ENCODE results near the gene EYS. TPM values are rescaled to one million over a fixed set of nuclear protein-coding genes. Genes with fewer than 3 reads are reported as not detected.

The EYS gene
- total RNA-seq, 2 donors from 2014 or later = 0.18 to 3.5 TPM

- DNase-seq (ENCODE audit: low spot score) = no peak
- Histone ChIP-seq H3K27ac (no peak overlapping the region), H3K36me3 (no peaks in the 10 kb centered on the region), H3K4me3 (no peak overlapping the region), H3K4me1 (replicated peaks) (no peaks in the 10 kb centered on the region), H3K9me3 (no peaks in the 10 kb centered on the region), H3K27me3 (replicated peaks; ENCODE audit: insufficient read depth) (no peaks in the 10 kb centered on the region)
- 88% methylated on average over 1 of the region's 1 CpG for WGBS
- intact Hi-C loops (cut with DNase I) = no loop called here
- no peak for TF ChIP-seq POLR2A (IDR thresholded peaks at IDR 0.05)
- TF ChIP-seq, protein P1, sequence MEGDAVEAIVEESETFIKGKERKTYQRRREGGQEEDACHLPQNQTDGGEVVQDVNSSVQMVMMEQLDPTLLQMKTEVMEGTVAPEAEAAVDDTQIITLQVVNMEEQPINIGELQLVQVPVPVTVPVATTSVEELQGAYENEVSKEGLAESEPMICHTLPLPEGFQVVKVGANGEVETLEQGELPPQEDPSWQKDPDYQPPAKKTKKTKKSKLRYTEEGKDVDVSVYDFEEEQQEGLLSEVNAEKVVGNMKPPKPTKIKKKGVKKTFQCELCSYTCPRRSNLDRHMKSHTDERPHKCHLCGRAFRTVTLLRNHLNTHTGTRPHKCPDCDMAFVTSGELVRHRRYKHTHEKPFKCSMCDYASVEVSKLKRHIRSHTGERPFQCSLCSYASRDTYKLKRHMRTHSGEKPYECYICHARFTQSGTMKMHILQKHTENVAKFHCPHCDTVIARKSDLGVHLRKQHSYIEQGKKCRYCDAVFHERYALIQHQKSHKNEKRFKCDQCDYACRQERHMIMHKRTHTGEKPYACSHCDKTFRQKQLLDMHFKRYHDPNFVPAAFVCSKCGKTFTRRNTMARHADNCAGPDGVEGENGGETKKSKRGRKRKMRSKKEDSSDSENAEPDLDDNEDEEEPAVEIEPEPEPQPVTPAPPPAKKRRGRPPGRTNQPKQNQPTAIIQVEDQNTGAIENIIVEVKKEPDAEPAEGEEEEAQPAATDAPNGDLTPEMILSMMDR (IDR thresholded peaks at IDR 0.05) = no peak
- TF ChIP-seq POLR2AphosphoS5 (IDR thresholded peaks at IDR 0.05) = no peak
These were observed 737.9 kb downstream of the EYS start for GRCh38 chr6:64969139-64969538.

GRCh38 chr6:64955435-64955848, 751.6 kb downstream of the EYS start:
- Histone ChIP-seq H3K9me3 (no peaks in the 10 kb centered on the region), H3K4me3 (no peak overlapping the region), H3K4me1 (replicated peaks) (no peaks in the 10 kb centered on the region), H3K36me3 (no peaks in the 10 kb centered on the region), H3K27ac (no peak overlapping the region), H3K27me3 (replicated peaks; ENCODE audit: insufficient read depth) (no peaks in the 10 kb centered on the region)
- intact Hi-C loops (cut with DNase I) = no loop called here
- TF ChIP-seq POLR2A (IDR thresholded peaks at IDR 0.05) = no peak
- TF ChIP-seq, protein P1 (IDR thresholded peaks at IDR 0.05) = no peak
- no peak for TF ChIP-seq POLR2AphosphoS5 (IDR thresholded peaks at IDR 0.05)
- no peak for DNase-seq (ENCODE audit: low spot score)
- 76% methylated on average over 7 of the region's 7 CpGs for WGBS

GRCh38 chr6:64949257-64949656, 757.8 kb downstream of the EYS start:
- no peaks in the 10 kb centered on the region for H3K4me1 ChIP-seq (replicated peaks)
- WGBS = 46% methylated on average over 2 of the region's 2 CpGs
- no peak overlapping the region for H3K4me3 ChIP-seq
- intact Hi-C loops (cut with DNase I) = no loop called here
- DNase-seq (ENCODE audit: low spot score) = no peak
- H3K36me3 ChIP-seq = no peaks in the 10 kb centered on the region
- H3K9me3 ChIP-seq = no peaks in the 10 kb centered on the region
- no peak overlapping the region for H3K27ac ChIP-seq
- TF ChIP-seq, protein P1 (IDR thresholded peaks at IDR 0.05) = no peak
- TF ChIP-seq POLR2AphosphoS5 (IDR thresholded peaks at IDR 0.05) = no peak
- no peak for TF ChIP-seq POLR2A (IDR thresholded peaks at IDR 0.05)
- H3K27me3 ChIP-seq (replicated peaks; ENCODE audit: insufficient read depth) = no peaks in the 10 kb centered on the region

DNA sequence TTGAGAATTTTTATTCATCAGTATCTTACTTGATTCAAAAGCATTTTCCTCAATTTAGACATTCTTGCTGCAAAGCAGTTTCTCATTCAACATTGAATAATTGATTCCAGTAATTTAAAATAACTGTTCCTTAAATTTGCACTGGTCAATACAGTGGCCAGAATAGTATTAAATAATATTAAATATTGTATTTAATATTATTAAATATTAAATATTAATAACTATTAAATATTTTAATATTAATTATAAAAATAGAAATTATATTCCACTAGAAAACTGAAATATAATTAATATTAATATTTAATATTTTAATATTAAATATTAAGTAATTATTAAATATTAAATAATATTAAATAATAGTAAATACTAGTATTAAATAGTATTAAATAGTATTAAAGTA, 758.8 kb downstream of the EYS start:
- H3K27ac ChIP-seq = no peak overlapping the region
- H3K9me3 ChIP-seq = no peaks in the 10 kb centered on the region
- intact Hi-C loops (cut with DNase I) = no loop called here
- H3K4me3 ChIP-seq = no peak overlapping the region
- H3K4me1 ChIP-seq (replicated peaks) = no peaks in the 10 kb centered on the region
- TF ChIP-seq POLR2AphosphoS5 (IDR thresholded peaks at IDR 0.05) (no peak), POLR2A (IDR thresholded peaks at IDR 0.05) (no peak)
- TF ChIP-seq, protein P1 (IDR thresholded peaks at IDR 0.05) = no peak
- DNase-seq (ENCODE audit: low spot score) = no peak
- no peaks in the 10 kb centered on the region for H3K36me3 ChIP-seq
- no peaks in the 10 kb centered on the region for H3K27me3 ChIP-seq (replicated peaks; ENCODE audit: insufficient read depth)

DNA sequence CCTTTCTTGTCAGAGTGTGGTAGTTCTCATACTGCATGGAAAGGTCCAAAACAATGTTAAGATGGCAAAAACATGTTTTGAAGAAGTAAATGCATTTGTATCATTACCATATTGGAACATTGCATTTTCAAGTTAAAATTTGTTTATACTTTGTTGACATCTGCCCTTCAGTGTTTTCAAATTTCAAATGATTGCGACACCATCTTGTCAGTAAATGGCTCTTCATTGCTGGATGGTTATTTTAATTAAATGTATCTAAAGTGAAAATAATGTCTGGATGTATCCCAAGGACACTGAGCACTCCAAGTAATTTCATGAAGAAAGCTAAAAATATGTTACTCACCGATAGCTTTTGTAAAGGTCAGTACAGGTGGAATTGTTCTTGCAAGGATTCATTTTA, 761.6 kb downstream of the EYS start:
- no peaks in the 10 kb centered on the region for H3K27me3 ChIP-seq (replicated peaks; ENCODE audit: insufficient read depth)
- WGBS = 84% methylated on average over 2 of the region's 2 CpGs
- intact Hi-C loops (cut with DNase I) = no loop called here
- no peak overlapping the region for H3K4me3 ChIP-seq
- TF ChIP-seq POLR2A (IDR thresholded peaks at IDR 0.05) = no peak
- TF ChIP-seq, protein P1 (IDR thresholded peaks at IDR 0.05) = no peak
- no peak for TF ChIP-seq POLR2AphosphoS5 (IDR thresholded peaks at IDR 0.05)
- H3K36me3 ChIP-seq = no peaks in the 10 kb centered on the region
- no peaks in the 10 kb centered on the region for H3K4me1 ChIP-seq (replicated peaks)
- H3K27ac ChIP-seq = no peak overlapping the region
- H3K9me3 ChIP-seq = no peaks in the 10 kb centered on the region
- DNase-seq (ENCODE audit: low spot score) = no peak
